Central memory CD8-positive, alpha-beta T cell (primary cell): Measurements from ENCODE around the gene SVEP1.
"Not testable (repeated sequence)": the region's sequence is repeated elsewhere in the genome, so short reads cannot be mapped to it uniquely, and the experiment has no call there.

Experiments
- ATAC-seq: fragments of 150-1000 bp; cut with Tn5 transposase; replicated peaks from 2 replicates; pipeline ENCODE4 v1.10.0; 2022; ENCODE audit warnings: mild to moderate bottlenecking, moderate FRiP score, moderate number of reproducible peaks; ENCODE audit not compliant: poor library complexity, severe bottlenecking; ENCODE audit errors: extremely low read depth
- DNase-seq, 2 donors: peaks; one replicate each; pipeline ENCODE4 v3.0.0; 2021; ENCODE audit warnings: low spot score in 2 of 2
- H3K27ac Mint-ChIP-seq: one replicate; pipeline ENCODE4 v1.8.0; 2022; ENCODE audit warnings: low read depth, mild to moderate bottlenecking, moderate library complexity, mixed read lengths
- H3K27me3 Mint-ChIP-seq: one replicate; pipeline ENCODE4 v1.8.0; 2022; ENCODE audit warnings: mixed read lengths
- H3K36me3 Mint-ChIP-seq: one replicate; pipeline ENCODE4 v1.8.0; 2022; ENCODE audit warnings: mild to moderate bottlenecking, moderate library complexity, mixed read lengths; ENCODE audit not compliant: insufficient read depth
- H3K4me1 Mint-ChIP-seq: one replicate; pipeline ENCODE4 v1.8.0; 2022; ENCODE audit warnings: mixed read lengths
- H3K4me3 Mint-ChIP-seq: one replicate; pipeline ENCODE4 v1.8.0; 2022; ENCODE audit warnings: mild to moderate bottlenecking, moderate library complexity, mixed read lengths
- H3K9me3 Mint-ChIP-seq: one replicate; pipeline ENCODE4 v1.8.0; 2022; ENCODE audit warnings: mixed read lengths

The SVEP1 gene

DNA sequence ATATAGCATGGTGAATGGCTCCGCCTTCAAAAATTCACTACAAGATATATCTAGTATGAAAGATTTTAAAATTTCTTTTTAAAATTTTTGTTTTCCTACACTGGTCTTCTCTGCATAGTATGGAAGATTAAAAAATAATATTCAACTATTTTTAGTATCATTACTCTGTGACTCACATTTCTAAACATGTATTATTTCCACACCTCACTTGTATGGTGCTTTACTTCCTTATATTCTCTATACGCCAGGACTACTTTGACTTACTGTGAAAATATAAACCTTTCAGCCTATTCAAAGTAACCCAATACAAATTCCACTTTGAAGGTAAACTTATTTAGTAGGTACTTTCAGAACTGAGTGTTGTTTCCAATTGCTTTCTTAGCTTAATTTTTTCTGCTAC lies 215.1 kb downstream of the SVEP1 start:
- Mint-ChIP-seq H3K36me3 (no peaks in the 10 kb centered on the region), H3K27me3 (no peaks in the 10 kb centered on the region), H3K4me3 (no peak overlapping the region), H3K27ac (no peak overlapping the region), H3K9me3 (no peaks in the 10 kb centered on the region), H3K4me1 (no peaks in the 10 kb centered on the region)
- no peak for ATAC-seq
- no peak for DNase-seq

DNA sequence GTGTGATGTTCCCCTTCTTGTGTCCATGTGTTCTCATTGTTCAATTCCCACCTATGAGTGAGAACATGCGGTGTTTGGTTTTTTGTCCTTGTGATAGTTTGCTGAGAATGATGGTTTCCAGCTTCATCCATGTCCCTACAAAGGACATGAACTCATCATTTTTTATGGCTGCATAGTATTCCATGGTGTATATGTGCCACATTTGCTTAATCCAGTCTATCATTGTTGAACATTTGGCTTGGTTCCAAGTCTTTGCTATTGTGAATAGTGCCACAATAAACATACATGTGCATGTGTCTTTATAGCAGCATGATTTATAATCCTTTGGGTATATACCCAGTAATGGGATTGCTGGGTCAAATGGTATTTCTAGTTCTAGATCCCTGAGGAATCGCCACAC lies 220.5 kb downstream of the SVEP1 start:
- not testable (repeated sequence) for H3K4me1 Mint-ChIP-seq, DNase-seq, H3K27me3 Mint-ChIP-seq, H3K9me3 Mint-ChIP-seq, H3K27ac Mint-ChIP-seq, H3K36me3 Mint-ChIP-seq, ATAC-seq, H3K4me3 Mint-ChIP-seq

DNA sequence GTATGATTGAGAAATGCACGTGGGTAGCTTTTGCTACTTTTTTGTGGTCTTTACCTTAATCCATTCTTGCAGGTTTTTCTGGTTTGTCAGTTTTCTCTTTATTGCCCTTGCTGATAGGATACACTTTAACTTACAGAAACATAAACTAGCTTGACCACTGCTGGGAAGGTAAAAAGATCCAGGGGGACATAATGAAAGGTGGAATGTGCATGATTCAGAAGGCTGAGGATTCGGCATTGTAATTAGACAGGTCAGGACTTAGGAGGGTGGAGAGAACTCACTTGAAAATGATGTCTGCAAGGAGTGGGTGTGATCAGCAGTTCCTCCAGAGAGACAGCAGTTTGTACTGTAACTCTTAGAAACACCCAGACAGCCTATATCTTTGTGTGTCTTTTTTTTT lies 222.0 kb downstream of the SVEP1 start:
- Mint-ChIP-seq H3K4me1 (no peaks in the 10 kb centered on the region), H3K27me3 (no peaks in the 10 kb centered on the region)

DNA sequence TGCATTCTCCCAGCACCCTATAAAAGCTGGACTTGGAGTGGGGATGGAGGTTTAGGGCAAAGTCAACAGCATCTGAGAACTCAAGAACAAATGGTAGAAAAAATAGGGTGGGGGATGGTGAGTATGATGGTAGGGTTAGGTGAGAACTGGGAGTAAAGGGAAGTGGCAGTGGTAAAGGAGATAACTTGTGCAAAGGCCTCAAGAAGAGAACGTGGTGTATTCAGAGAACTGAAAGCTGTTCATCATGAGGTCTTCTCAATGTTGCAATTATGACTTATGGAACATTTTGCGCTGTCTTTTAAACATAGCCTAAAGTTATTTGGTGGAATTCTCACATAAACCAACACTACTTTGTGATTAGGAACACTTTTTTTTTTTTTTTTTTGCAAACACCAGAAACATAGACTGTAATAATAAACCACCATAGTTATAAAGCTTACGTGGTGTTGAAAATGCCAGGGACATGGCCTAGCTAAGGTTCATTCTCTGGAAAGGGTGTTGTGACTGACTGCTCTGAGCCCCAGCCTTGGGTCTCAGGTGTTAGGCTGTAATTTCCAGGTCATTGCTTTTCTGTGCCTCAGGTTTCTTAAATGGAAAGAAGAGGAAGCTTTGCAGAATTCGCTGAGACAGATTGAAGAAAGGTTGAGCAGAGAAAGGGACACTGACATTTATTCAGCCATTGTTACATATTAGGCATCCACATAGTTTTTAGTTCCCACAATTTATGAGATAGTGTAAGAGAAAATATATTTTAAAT lies 222.7 kb downstream of the SVEP1 start:
- no peaks in the 10 kb centered on the region for H3K36me3 Mint-ChIP-seq
- H3K27ac Mint-ChIP-seq: no peak overlapping the region
- H3K9me3 Mint-ChIP-seq: no peaks in the 10 kb centered on the region
- ATAC-seq (no peak), DNase-seq (no peak)
- no peaks in the 10 kb centered on the region for H3K4me1 Mint-ChIP-seq
- H3K27me3 Mint-ChIP-seq: no peaks in the 10 kb centered on the region
- no peak overlapping the region for H3K4me3 Mint-ChIP-seq

More for the DNA sequence above, 222.0 kb downstream of the SVEP1 start:
- DNase-seq: no peak
- no peaks in the 10 kb centered on the region for H3K9me3 Mint-ChIP-seq
- H3K36me3 Mint-ChIP-seq: no peaks in the 10 kb centered on the region
- no peak for ATAC-seq
- no peak overlapping the region for H3K4me3 Mint-ChIP-seq
- no peak overlapping the region for H3K27ac Mint-ChIP-seq

DNA sequence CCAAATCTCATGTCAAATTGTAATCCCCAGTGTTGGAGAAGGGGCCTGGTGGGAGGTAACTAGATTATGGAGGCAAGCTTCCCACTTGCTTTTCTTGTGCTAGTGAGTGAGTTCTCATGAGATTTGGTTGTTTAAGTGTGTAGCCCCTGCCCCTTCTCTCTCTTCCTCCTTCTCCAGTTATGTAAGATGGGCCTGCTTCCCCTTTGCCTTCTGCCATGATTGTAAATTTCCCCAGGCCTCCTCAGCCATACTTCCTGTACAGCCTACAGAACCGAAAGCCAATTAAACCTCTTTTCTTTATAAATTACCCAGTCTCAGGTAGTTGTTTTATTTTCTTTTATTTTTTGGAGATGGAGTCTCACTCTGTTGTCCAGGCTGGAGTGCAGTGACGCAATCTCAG lies 223.6 kb downstream of the SVEP1 start:
- Mint-ChIP-seq H3K4me3 (no peak overlapping the region), H3K27me3 (no peaks in the 10 kb centered on the region), H3K36me3 (no peaks in the 10 kb centered on the region), H3K9me3 (no peaks in the 10 kb centered on the region), H3K4me1 (no peaks in the 10 kb centered on the region), H3K27ac (no peak overlapping the region)
- DNase-seq (no peak), ATAC-seq (no peak)

DNA sequence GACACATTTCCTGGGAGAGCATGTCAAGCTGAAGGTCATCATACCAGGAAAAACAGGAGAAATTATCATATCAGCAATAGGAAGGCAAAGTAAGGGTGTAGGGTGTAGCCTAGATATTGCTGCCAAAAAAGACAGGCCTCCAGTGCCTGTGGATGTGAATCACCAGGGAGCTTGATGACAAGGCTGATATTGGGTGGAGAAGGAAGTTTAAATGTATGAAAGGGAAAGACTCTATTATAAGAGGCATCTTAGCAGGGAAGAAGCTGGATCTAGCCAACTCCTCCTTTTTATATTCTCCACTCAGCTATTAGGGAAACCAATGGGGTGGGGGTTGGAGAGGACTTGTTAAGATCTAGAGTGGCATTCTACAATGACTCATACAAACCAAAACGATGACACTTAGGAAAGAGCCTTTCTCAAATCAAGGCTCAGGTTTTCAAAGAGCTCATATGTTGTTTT lies 228.5 kb downstream of the SVEP1 start:
- Mint-ChIP-seq H3K27ac (no peak overlapping the region), H3K9me3 (peaks cover 5% of the 10 kb centered on the region), H3K27me3 (no peaks in the 10 kb centered on the region), H3K36me3 (no peaks in the 10 kb centered on the region), H3K4me3 (no peak overlapping the region), H3K4me1 (no peaks in the 10 kb centered on the region)
- DNase-seq: no peak
- no peak for ATAC-seq

DNA sequence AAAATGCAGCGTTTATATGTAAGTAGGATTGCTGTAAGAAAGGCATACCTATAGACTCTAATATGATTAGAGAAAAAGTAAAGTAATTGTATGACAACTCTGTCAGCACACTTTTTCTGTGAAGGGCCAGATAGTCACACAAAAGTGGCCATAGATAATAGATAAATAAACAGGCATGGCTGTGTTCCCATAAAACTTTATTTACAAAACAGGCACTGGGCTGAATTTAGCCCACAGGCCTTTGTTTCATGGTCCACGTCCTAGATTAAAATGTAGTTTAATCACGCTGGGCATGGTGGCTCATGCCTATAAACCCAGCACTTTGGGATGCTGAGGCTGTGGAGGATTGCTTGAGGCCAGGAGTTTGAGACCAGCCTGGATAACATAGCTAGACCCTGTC lies 233.2 kb downstream of the SVEP1 start:
- ATAC-seq: no peak
- no peak overlapping the region for H3K27ac Mint-ChIP-seq

DNA sequence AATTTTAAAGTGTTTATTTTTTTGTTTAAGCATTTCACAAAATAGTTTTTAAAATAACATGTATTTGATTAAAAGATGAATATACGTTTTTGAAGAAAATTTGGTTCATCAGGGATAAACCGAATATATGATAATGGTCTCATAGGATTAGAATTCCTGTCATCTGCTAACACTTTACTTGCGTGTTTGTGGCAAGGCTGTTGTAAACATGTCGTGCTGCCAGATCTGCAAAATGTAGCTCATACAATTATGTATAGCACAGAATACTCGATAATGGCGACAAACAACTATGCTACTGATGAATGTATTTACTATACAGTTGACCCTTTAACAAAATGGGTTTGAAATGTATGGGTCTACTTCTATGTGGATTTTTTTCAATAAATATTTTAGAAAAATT lies 234.7 kb downstream of the SVEP1 start:
- DNase-seq (no peak), ATAC-seq (no peak)
- Mint-ChIP-seq H3K9me3 (peaks cover 4% of the 10 kb centered on the region), H3K27me3 (no peaks in the 10 kb centered on the region), H3K4me3 (no peak overlapping the region), H3K27ac (no peak overlapping the region), H3K4me1 (no peaks in the 10 kb centered on the region), H3K36me3 (no peaks in the 10 kb centered on the region)

More for the DNA sequence above, 233.2 kb downstream of the SVEP1 start:
- H3K4me1 Mint-ChIP-seq: no peaks in the 10 kb centered on the region
- no peaks in the 10 kb centered on the region for H3K36me3 Mint-ChIP-seq
- DNase-seq: no peak
- no peak overlapping the region for H3K4me3 Mint-ChIP-seq
- H3K27me3 Mint-ChIP-seq: no peaks in the 10 kb centered on the region
- H3K9me3 Mint-ChIP-seq: peaks cover 5% of the 10 kb centered on the region

DNA sequence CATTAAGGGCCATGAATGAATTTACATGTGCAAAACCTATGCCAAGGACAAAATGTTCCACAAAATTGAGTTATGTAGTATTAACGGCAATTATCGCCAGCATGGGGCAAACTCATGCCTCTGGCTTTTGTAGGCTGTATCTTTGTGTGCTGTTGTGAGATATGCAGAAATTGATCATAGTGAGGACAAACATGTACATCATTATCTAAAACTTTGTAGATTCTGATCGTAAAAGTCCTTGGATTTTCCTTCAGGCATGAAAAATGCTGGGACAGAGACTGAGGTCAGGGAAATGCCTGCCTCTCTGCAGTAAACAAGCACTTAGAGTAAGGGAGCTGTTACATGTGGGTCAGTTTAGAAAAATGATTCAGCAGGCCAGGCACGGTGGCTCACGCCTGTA lies 236.0 kb downstream of the SVEP1 start:
- DNase-seq (no peak), ATAC-seq (no peak)
- Mint-ChIP-seq H3K36me3 (peaks cover 4% of the 10 kb centered on the region), H3K4me1 (no peaks in the 10 kb centered on the region), H3K27ac (no peak overlapping the region), H3K9me3 (no peaks in the 10 kb centered on the region), H3K4me3 (no peak overlapping the region), H3K27me3 (no peaks in the 10 kb centered on the region)

DNA sequence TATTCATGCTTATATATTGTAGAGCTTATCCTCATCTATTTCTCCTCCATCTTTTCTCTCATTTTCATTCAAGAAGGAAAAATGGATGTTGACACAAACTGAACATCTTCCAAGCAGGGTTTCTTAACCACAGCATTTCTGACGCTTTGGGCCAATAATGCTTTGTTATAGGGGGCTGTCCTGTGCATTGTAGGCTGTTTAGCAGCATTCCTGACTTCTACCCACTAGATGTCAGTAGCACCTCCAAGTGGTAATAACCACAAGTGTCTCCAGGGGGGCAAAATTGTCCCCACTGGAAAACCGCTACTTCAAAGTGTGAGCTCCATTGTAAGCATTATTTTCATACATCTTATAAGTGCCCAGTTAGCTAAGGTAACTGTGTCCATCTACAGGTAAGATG lies 239.2 kb downstream of the SVEP1 start:
- Mint-ChIP-seq H3K4me3 (no peak overlapping the region), H3K36me3 (peaks cover 4% of the 10 kb centered on the region), H3K9me3 (no peaks in the 10 kb centered on the region), H3K27ac (no peak overlapping the region), H3K4me1 (no peaks in the 10 kb centered on the region), H3K27me3 (peaks cover 11% of the 10 kb centered on the region)
- no peak for ATAC-seq
- no peak for DNase-seq

DNA sequence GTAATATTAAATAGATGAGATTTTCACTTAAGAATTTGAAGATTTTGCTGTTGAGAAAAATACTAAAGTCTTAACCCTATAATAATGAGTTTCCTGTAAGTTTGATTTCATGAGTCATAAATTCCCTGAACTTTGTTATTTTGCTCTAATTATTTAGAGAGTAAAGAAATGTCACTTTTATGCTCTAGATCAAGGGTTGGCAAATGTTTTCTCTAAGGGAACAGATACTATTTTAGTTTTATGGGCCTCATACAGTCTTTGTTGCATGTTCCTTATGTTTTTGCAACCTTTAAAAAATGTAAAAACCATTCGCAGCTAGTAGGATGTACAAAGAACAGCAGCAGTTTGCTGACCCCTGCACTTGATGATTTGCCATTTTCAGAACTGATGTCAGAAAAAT lies 241.4 kb downstream of the SVEP1 start:
- no peak for DNase-seq
- no peaks in the 10 kb centered on the region for H3K9me3 Mint-ChIP-seq

DNA sequence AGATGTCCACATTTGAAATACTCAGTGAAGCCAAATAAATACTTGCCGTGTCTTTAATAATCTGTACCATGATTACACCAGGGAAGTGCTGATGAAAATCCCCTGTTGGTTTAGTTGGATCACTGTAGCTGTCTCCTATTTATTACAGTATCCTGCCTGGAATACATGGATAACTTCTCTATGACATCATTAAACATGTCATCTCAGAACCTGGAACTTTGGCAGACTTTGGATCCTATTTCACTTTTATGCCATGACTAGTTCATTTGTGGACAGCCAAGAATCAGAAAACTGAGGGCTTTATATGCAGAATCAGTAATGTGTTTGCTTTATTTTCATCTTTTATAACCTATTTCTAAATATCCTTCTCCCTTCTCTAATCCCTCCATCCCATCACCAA lies 241.8 kb downstream of the SVEP1 start, which contains the start of gene TXNDC8:
TXNDC8 (minus strand) TSS at position 137 of the 400 bp plus-strand sequence.
- DNase-seq (no peak), ATAC-seq (no peak)
- Mint-ChIP-seq H3K27me3 (peaks cover 18% of the 10 kb centered on the region), H3K4me3 (no peak within 1 kb of the TSS), H3K36me3 (peaks cover 4% of the 10 kb centered on the region), H3K9me3 (no peaks in the 10 kb centered on the region), H3K27ac (no peak within 1 kb of the TSS), H3K4me1 (no peaks in the 10 kb centered on the region)

More for the DNA sequence above, 241.4 kb downstream of the SVEP1 start:
- Mint-ChIP-seq H3K4me3 (no peak overlapping the region), H3K27ac (no peak overlapping the region), H3K4me1 (no peaks in the 10 kb centered on the region), H3K27me3 (peaks cover 14% of the 10 kb centered on the region), H3K36me3 (peaks cover 4% of the 10 kb centered on the region)
- ATAC-seq: no peak

DNA sequence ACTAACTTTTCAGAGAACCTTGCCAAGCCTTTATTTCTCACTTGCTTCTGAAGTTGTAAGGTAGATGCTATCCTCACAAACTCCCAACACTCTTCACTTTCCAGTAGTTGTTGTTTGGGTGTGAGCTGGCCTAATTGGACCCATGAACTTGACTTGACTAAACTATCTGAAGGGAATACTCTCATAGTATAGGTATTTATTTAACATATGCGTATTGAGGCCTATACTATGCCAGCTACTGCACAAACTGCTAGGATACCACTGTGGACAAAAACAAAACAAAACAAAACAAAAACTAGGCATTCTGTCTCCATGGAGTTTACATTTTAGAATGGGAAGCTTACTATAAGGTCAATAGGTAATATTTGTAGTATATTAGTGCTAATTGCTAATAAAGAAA lies 243.2 kb downstream of the SVEP1 start:
- H3K4me3 Mint-ChIP-seq: no peak overlapping the region
- ATAC-seq (no peak), DNase-seq (no peak)
- no peak overlapping the region for H3K27ac Mint-ChIP-seq
- peaks cover 4% of the 10 kb centered on the region for H3K36me3 Mint-ChIP-seq
- no peaks in the 10 kb centered on the region for H3K9me3 Mint-ChIP-seq
- H3K4me1 Mint-ChIP-seq: no peaks in the 10 kb centered on the region
- H3K27me3 Mint-ChIP-seq: peaks cover 20% of the 10 kb centered on the region
